WERI-Rb-1 (cell line): ENCODE results near the gene ADAM10.

Source experiments
- DNase-seq: peaks from one replicate; pipeline ENCODE4 v3.0.0-alpha.2; 2020
- H3K27ac ChIP-seq: fragments of 250-450 bp; sonication (Bioruptor Pico); 2 replicates; pipeline ENCODE4 v1.5.1; 2020; ENCODE audit warnings: mild to moderate bottlenecking, moderate library complexity
- H3K27me3 ChIP-seq: fragments of 250-450 bp; sonication (Bioruptor Pico); 2 replicates; pipeline ENCODE4 v1.5.1; 2021; ENCODE audit warnings: mild to moderate bottlenecking, low read depth, moderate library complexity; ENCODE audit not compliant: insufficient read depth, severe bottlenecking
- H3K36me3 ChIP-seq: fragments of 250-450 bp; sonication (Bioruptor Pico); 2 replicates; pipeline ENCODE4 v1.5.1; 2020; ENCODE audit warnings: mild to moderate bottlenecking, moderate library complexity
- H3K4me3 ChIP-seq: 2 replicates; pipeline ENCODE4 v1.5.1; 2011; ENCODE audit warnings: low read depth, mild to moderate bottlenecking, control low read depth, low read length
- H3K9me3 ChIP-seq: fragments of 250-450 bp; sonication (Bioruptor Pico); 2 replicates; pipeline ENCODE4 v1.5.1; 2021; ENCODE audit warnings: mild to moderate bottlenecking, moderate library complexity; ENCODE audit not compliant: severe bottlenecking
- TF ChIP-seq, protein P1 (sequence below): IDR thresholded peaks from 2 replicates; pipeline ENCODE4 v1.5.1; 2011; ENCODE audit warnings: low read depth, mild to moderate bottlenecking, control low read depth, inconsistent platforms, low read length

The ADAM10 gene

DNA sequence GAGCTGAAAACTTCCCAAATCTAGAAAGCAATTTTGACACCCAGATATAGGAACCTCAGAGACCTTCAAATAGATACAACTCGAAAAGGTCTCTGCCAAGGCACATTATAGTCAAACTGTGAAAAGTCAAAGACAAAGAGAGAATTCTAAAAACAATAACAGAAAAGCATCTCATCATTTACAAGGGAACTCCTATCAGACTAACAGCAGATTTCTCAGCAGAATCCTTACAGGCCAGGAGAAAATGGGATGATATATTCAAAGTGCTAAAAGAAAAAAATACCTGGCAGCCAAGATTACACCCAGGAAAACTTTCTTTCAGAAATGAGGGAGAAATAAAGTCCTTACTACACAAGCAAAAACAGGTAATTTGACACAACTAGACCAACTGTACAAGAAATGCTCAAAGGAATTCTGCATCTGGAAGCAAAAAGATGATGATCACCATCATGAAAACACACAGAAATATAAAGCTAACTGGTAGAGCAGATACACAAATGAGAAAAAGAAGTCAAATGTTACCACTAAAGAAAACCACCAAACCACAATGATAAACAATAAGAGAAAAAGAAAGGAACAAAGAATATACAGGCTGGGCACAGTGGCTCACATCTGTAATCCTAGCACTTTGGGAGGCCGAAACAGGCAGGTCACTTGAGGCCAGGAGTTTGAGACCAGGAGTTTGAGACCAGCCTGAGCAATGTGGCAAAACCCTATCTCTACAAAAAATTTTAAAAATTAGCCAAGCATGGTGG is 50.4 kb downstream of the ADAM10 start:
- no peak for DNase-seq
- TF ChIP-seq, protein P1, sequence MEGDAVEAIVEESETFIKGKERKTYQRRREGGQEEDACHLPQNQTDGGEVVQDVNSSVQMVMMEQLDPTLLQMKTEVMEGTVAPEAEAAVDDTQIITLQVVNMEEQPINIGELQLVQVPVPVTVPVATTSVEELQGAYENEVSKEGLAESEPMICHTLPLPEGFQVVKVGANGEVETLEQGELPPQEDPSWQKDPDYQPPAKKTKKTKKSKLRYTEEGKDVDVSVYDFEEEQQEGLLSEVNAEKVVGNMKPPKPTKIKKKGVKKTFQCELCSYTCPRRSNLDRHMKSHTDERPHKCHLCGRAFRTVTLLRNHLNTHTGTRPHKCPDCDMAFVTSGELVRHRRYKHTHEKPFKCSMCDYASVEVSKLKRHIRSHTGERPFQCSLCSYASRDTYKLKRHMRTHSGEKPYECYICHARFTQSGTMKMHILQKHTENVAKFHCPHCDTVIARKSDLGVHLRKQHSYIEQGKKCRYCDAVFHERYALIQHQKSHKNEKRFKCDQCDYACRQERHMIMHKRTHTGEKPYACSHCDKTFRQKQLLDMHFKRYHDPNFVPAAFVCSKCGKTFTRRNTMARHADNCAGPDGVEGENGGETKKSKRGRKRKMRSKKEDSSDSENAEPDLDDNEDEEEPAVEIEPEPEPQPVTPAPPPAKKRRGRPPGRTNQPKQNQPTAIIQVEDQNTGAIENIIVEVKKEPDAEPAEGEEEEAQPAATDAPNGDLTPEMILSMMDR = no peak

DNA sequence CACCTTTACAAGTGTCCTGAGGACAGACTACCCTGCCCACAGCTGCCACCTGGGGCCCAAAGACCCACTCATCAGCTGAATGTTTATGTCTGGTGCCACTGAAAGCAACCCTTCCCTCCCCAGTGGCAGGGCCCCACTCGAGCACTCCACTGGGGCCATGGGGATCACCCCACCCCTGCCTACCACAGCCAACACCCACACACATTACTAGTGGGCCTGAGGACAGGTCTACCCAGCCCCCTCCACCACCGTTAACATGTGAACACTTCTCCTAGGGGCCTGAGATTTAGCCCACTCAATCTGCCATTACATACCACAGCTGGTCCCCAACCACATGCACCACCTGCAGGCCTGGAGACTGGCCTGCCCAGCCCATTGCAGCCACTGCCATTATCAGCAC is 52.3 kb downstream of the ADAM10 start:
- no peak for DNase-seq

More for the DNA sequence above, 50.4 kb downstream of the ADAM10 start:
- Histone ChIP-seq H3K36me3 (peaks cover 16% of the 10 kb centered on the region), H3K27ac (no peak overlapping the region), H3K9me3 (no peaks in the 10 kb centered on the region), H3K27me3 (no peaks in the 10 kb centered on the region), H3K4me3 (no peak overlapping the region)

DNA sequence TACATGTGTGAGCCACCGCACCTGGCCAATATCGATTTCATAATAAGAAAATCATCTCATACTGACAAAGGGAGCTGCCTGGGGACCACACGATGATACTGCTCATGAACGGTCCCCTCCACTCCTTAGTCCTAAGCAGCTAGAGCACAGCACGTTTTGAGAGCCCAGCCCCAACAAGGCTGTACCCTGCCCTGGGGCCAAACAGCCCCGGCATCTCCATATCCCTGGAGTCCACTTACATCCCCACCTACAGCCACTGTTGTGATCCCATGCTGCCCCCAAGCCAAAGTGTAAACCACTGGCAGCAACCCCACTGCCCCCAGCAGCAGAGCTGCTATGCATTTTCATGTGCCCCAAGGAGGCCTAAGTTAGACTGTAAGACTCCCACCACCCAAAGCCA is 52.8 kb downstream of the ADAM10 start:
- no peak for DNase-seq
- Histone ChIP-seq H3K27ac (no peak overlapping the region), H3K9me3 (no peaks in the 10 kb centered on the region), H3K4me3 (no peak overlapping the region), H3K27me3 (no peaks in the 10 kb centered on the region), H3K36me3 (peaks cover 23% of the 10 kb centered on the region)
- TF ChIP-seq, protein P1 = no peak

More for the DNA sequence above, 52.3 kb downstream of the ADAM10 start:
- Histone ChIP-seq H3K4me3 (no peak overlapping the region), H3K36me3 (peaks cover 24% of the 10 kb centered on the region), H3K9me3 (no peaks in the 10 kb centered on the region), H3K27ac (no peak overlapping the region), H3K27me3 (no peaks in the 10 kb centered on the region)
- TF ChIP-seq, protein P1 = no peak

DNA sequence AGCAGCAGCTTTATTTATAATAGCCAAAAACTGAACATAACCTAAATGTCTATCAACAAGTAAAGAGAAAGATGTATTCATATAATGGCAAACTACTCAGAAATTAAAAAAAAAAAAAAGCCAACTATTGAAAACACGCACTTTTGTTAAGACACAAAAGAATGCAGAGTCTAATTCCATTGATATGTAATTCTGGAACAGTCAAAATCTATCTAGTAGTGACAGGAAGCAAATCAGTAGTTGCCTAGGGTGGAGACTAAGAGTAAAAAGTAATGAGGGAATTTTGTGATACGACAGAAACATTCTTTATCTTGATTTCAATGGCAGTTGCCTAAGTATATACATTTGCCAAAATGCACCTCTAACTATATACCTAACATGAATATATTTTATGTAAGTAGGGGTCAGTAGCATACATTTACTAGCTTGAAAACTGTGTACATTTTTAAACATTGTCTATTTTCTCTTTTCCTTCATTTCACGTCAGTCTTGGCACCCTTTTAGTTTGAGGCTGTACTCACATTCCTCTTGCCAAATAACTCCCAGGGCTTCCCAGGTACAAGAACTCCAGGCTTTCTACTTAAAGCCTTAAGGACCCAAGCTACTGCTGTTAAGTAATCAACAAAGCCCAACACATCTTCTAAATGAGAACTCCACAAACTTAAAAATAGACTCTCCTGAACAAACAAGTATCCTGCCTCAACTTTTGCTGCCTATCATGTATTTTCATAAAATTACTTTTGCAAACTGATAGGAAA is 54.7 kb downstream of the ADAM10 start:
- H3K4me3 ChIP-seq = no peak overlapping the region
- DNase-seq = no peak
- H3K36me3 ChIP-seq = peaks cover 16% of the 10 kb centered on the region
- no peaks in the 10 kb centered on the region for H3K27me3 ChIP-seq
- no peak overlapping the region for H3K27ac ChIP-seq
- H3K9me3 ChIP-seq = no peaks in the 10 kb centered on the region
- TF ChIP-seq, protein P1 = no peak

DNA sequence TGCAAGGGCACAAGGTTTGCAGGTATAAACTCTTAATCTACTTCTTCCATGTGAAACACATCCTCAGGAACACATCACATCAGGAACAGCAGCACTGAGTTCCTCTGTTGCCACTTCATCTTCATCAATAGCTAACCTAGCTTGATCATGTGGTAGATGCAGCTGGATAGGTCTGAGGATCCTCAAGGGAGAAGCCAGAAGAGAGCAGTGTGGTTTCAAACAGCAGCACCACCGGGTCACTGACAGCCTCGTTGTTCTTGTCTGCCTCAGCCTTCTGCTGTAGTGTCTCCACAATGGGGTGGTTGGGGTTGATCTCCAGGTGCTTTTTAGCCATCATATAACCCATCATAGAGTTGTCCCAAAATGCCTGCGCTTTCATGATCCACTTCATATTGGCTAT is 58.8 kb downstream of the ADAM10 start:
- H3K36me3 ChIP-seq = peaks cover 16% of the 10 kb centered on the region
- DNase-seq = no peak

More for the DNA sequence above, 58.8 kb downstream of the ADAM10 start:
- TF ChIP-seq, protein P1 = no peak
- H3K27me3 ChIP-seq = no peaks in the 10 kb centered on the region
- no peak overlapping the region for H3K4me3 ChIP-seq
- H3K9me3 ChIP-seq = no peaks in the 10 kb centered on the region
- no peak overlapping the region for H3K27ac ChIP-seq
